Measurements from ENCODE around the gene VPS16. TPM values are rescaled to one million over a fixed set of nuclear protein-coding genes. Genes with fewer than 3 reads are reported as not detected.
A peak's percentile ranks its signal among the peaks of the same experiment; 100 is the strongest.

Gene VPS16
- total and polyA plus RNA-seq, 2 donors (not counting 1 experiment from before 2014, with no cell fraction given): 63.0 to 68.2 TPM

GRCh38 chr20:2872459-2873009, 32.0 kb downstream of the VPS16 start:
- Mint-ChIP-seq H3K27ac (peak overlapping the region; percentile 80), H3K4me3 (peak overlapping the region; percentile 87), H3K27me3 (peaks cover 8% of the 10 kb centered on the region), H3K9me3 (ENCODE audit: insufficient read depth) (no peaks in the 10 kb centered on the region), H3K4me1 (peaks cover 33% of the 10 kb centered on the region)
- intact Hi-C loops (cut with micrococcal nuclease): loop anchor here (1.0 to 10.0 kb wide), 6 partner anchors 32 to 1545 kb away; partner anchors contain the start of genes GNRH2, MRPS26, PCED1A and SDCBP2
- Histone ChIP-seq H3K4me1 (ENCODE audit: control insufficient read depth in 2 of 2, insufficient read depth in 2 of 2, low read length in 2 of 2) (peaks cover 27 to 31% of the 10 kb centered on the region in 2 donors), H3K79me2 (ENCODE audit: control insufficient read depth, insufficient read depth, low read length) (peaks cover 40% of the 10 kb centered on the region), H3K27me3 (replicated peaks in 1 of 4; ENCODE audit: control extremely low read depth in 1 of 4, control insufficient read depth in 3 of 4, insufficient read depth in 4 of 4, low read length in 3 of 4) (peaks cover 0 to 11% (median 0%) of the 10 kb centered on the region in 4 experiments), H3K36me3 (replicated peaks in 1 of 2; ENCODE audit: control extremely low read depth in 1 of 2, control insufficient read depth in 1 of 2, extremely low read depth in 1 of 2, insufficient read depth in 2 of 2, low read length in 1 of 2) (no peaks in the 10 kb centered on the region), H2AFZ (ENCODE audit: insufficient read depth, low read depth, low read length, poor library complexity, severe bottlenecking) (peak overlapping the region; percentile 86), H3K9ac (ENCODE audit: low read length) (peak overlapping the region; percentile 76), H3K9me3 (ENCODE audit: control extremely low read depth in 1 of 3, control insufficient read depth in 2 of 3, insufficient read depth in 1 of 3, low read length in 2 of 3) (no peaks in the 10 kb centered on the region), H3K4me2 (replicated peaks; ENCODE audit: low read depth, low read length, poor library complexity, severe bottlenecking) (peak overlapping the region; percentile 88), H3K4me3 (ENCODE audit: control extremely low read depth in 1 of 5, extremely low read depth in 1 of 5, insufficient read depth in 1 of 5, low read depth in 2 of 5, low read length in 4 of 5) (peak overlapping the region; percentile 66 to 85 (median 79)), H4K20me1 (ENCODE audit: control insufficient read depth, insufficient read depth, low read length, poor library complexity, severe bottlenecking) (peaks cover 16% of the 10 kb centered on the region), H3K27ac (ENCODE audit: low read length in 2 of 2) (peak overlapping the region; percentile 25 to 32)
- under 1% methylated on average over 44 of the region's 49 CpGs for WGBS (ENCODE audit: insufficient coverage)
- CTCF ChIA-PET: interaction anchor here (0.7 to 1.1 kb wide), 3 partner anchors 13 to 128 kb away, joined by 3 to 7 read pairs (median 3); partner anchors contain the start of genes PCED1A and VPS16
- peak; percentile 79 for DNase-seq
- TF ChIP-seq CTCF (IDR thresholded peaks at IDR 0.05): peak; percentile 53
- TF ChIP-seq EZH2 (IDR thresholded peaks at IDR 0.05; ENCODE audit: borderline replicate concordance, insufficient read depth, low read depth, low read length, poor library complexity, severe bottlenecking): no peak
- POLR2A ChIA-PET: interaction anchor here (1.4 to 1.6 kb wide), 2 partner anchors 32 to 402 kb away, joined by 4 to 7 read pairs; partner anchors contain the start of genes PCED1A, SNRPB and VPS16
- peak; percentile 31 for ATAC-seq (ENCODE audit: low read depth)
